Heart left ventricle (tissue), 16 donors: ENCODE measurements around the gene SLC2A4RG. TPM values are rescaled to one million over a fixed set of nuclear protein-coding genes. Genes with fewer than 3 reads are reported as not detected.

Experiments
- ATAC-seq, 4 donors: fragments of 200-7000 bp; cut with Tn5 transposase; one replicate each; pipeline ENCODE4 v1.9.1; 2020 to 2022; ENCODE audit warnings: moderate library complexity in 4 of 4, mild to moderate bottlenecking in 3 of 4, moderate number of reproducible peaks in 1 of 4
- DNase-seq, 5 donors: peaks; one replicate each; pipeline ENCODE4 v3.0.0-alpha.2; 2020
- H3K27ac ChIP-seq, 12 donors: fragments of 200-600 bp; sonication (generic) in 4 of 12; one replicate each; pipeline versions ENCODE4 v1.5.0 to v1.8.0; 2016 to 2022; ENCODE audit warnings: mild to moderate bottlenecking in 2 of 12
- H3K27me3 ChIP-seq, 9 donors: fragments of 200-600 bp; sonication (generic) in 2 of 9; one replicate each; pipeline versions ENCODE4 v1.5.1 to v1.8.0; 2016 to 2022; ENCODE audit warnings: mild to moderate bottlenecking in 3 of 9
- H3K36me3 ChIP-seq, 9 donors: fragments of 200-600 bp; sonication (generic) in 2 of 9; one replicate each; pipeline versions ENCODE4 v1.5.0 to v1.8.0; 2018 to 2022; ENCODE audit warnings: mild to moderate bottlenecking in 2 of 9
- H3K4me1 ChIP-seq, 12 donors: fragments of 200-600 bp; sonication (generic) in 4 of 12; one replicate each; pipeline versions ENCODE4 v1.5.0 to v1.8.0; 2016 to 2022; ENCODE audit warnings: mild to moderate bottlenecking in 3 of 12
- H3K4me3 ChIP-seq, 12 donors: fragments of 200-600 bp; sonication (generic) in 4 of 12; one replicate each; pipeline versions ENCODE4 v1.5.0 to v1.8.0; 2017 to 2022; ENCODE audit warnings: mild to moderate bottlenecking in 9 of 12, moderate library complexity in 4 of 12
- H3K9me3 ChIP-seq, 12 donors: fragments of 200-600 bp; sonication (generic) in 4 of 12; one replicate each; pipeline versions ENCODE4 v1.5.0 to v1.8.0; 2016 to 2022; ENCODE audit warnings: mild to moderate bottlenecking in 1 of 12
- POLR2A ChIP-seq, 2 donors: fragments of 450-650 bp; IDR thresholded peaks; one replicate each; pipeline ENCODE4 v1.6.1; 2017; ENCODE audit warnings: antibody characterized with exemption in 2 of 2, mild to moderate bottlenecking in 2 of 2, moderate library complexity in 2 of 2
- WGBS, 4 donors: extraction: QIAGEN DNeasy Blood & Tissue Kit in 2 of 4; methylation state at CpG; one replicate each; pipeline versions ENCODE4 v1.1.5 to v1.1.7; 2013 to 2018; 5-methylcytosine and 5-hydroxymethylcytosine counted together
- intact Hi-C, 10 donors: fragments of 100-400 bp; cut with DNase I; formaldehyde crosslinking; loops; one replicate each; pipeline versions ENCODE4 v1.11.1 to v1.14.2; 2022
- polyA plus RNA-seq, 2 donors: library from polyadenylated mRNA; stranded (reverse); fragments of 200-250 nt; gene quantifications; one replicate each; pipeline ENCODE4 v1.2.3, GENCODE V29; 2013
- total RNA-seq, 9 donors: library from RNA; depleted of rRNA in 2 of 9; stranded (reverse); fragments of >200 nt in 2 of 9; fragmentation: NEBNext Ultra II Directional in 3 of 9; extraction: Animal tissue kit (Norgen Biotek cat#: 25700) in 3 of 9; gene quantifications; one replicate each; pipeline versions ENCODE4 v1.1.0 to v1.2.4, GENCODE V29; 2016 to 2023
- TF ChIP-seq, protein P1 (sequence below), 12 donors: fragments of 200-600 bp; sonication (generic) in 4 of 12; IDR thresholded peaks; one replicate each; pipeline versions ENCODE4 v1.5.0 to v1.8.0; 2018 to 2022; ENCODE audit warnings: antibody characterized with exemption in 12 of 12, mild to moderate bottlenecking in 5 of 12
- donor health status: ischemic (EF 13 %, LVEDD 7.1; RV severe dilation, severe dysfunction).
- donor health status: healthy with polysubstance abuse.
- donor health status: DM: no; HTN: yes; CAD: no.
- donor health status: DM: no; HTN: no; CAD: no.
- donor health status: ischemic (EF 25% LVEDD 6.9; RV normal size, moderate dysfunction).
- donor health status: ischemic (EF 25% LVEDD 5.7; RV mildly dilated, moderate dysfunction).
- donor health status: healthy.
- donor health status: DM: yes; HTN: yes; CAD: no.
- donor health status: ischemic (EF 35%, LVEDD 5.7; RV mildly dilated, moderate dysfunction).
- donor health status: nonischemic (EF 11% LVEDD 7.7; RV severe dilation, severe dysfunction).
- donor health status: DM: yes; HTN: yes; CAD: no.
- donor health status: PGD.
- donor health status: ischemic (EF 29% LVEDD 5.4; RV normal size, mild dysfunction).
- donor health status: nonischemic (EF 23%, LVEDD 6.1; RV moderate dilation, normal function).

Gene SLC2A4RG
- total and polyA plus RNA-seq, 11 donors: 18.3 to 82.5 (median 70.7) TPM

- intact Hi-C loops: loop anchor here in 4 of 10 donors (10.0 kb wide), 1 partner anchor 191 kb away; the partner anchor contains the start of gene SAMD10 (in 4 of the 4)
- H3K4me3 ChIP-seq: no peak overlapping the region
- DNase-seq (peak in 1 of 5 donors; percentile 26), ATAC-seq (no peak)
- H3K4me1 ChIP-seq: peaks cover 4 to 38% (median 28%) of the 10 kb centered on the region in 12 donors
- H3K27ac ChIP-seq: no peak overlapping the region
- TF ChIP-seq, protein P1, sequence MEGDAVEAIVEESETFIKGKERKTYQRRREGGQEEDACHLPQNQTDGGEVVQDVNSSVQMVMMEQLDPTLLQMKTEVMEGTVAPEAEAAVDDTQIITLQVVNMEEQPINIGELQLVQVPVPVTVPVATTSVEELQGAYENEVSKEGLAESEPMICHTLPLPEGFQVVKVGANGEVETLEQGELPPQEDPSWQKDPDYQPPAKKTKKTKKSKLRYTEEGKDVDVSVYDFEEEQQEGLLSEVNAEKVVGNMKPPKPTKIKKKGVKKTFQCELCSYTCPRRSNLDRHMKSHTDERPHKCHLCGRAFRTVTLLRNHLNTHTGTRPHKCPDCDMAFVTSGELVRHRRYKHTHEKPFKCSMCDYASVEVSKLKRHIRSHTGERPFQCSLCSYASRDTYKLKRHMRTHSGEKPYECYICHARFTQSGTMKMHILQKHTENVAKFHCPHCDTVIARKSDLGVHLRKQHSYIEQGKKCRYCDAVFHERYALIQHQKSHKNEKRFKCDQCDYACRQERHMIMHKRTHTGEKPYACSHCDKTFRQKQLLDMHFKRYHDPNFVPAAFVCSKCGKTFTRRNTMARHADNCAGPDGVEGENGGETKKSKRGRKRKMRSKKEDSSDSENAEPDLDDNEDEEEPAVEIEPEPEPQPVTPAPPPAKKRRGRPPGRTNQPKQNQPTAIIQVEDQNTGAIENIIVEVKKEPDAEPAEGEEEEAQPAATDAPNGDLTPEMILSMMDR (IDR thresholded peaks at IDR 0.05): no peak
- TF ChIP-seq POLR2A (IDR thresholded peaks at IDR 0.05): no peak
- 73 to 85% (median 78%) methylated on average over 11 to 16 of the region's 16 CpGs for WGBS, 4 donors
- no peaks in the 10 kb centered on the region for H3K9me3 ChIP-seq
- H3K27me3 ChIP-seq: no peaks in the 10 kb centered on the region
- H3K36me3 ChIP-seq: peaks cover 0 to 18% (median 0%) of the 10 kb centered on the region in 9 donors
Observed at GRCh38 chr20:63783970-63784369, 44.4 kb downstream of the SLC2A4RG start.

DNA sequence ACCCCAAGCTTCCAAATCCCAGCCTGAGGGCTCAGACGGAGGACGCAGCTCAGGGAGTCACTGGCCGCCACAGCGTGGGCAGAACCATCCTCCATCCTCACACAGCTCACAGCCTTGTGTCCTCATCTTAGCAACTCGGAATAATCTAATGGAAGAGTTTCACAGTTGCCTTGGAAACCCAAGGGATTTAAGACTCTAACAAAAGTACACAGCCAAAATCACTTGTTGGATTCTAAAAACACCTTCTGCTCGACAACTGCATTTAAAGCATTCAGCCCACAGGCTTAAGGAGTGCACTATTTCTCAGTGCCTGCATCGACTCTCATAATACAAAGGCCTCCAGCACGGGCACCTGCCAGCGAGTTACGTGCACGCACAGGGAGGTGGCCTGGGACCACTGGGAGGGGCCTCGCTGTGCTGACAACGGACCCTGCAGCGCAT, 46.1 kb downstream of the SLC2A4RG start:
- DNase-seq (peak in 1 of 5 donors; percentile 8), ATAC-seq (no peak)
- Histone ChIP-seq H3K27me3 (no peaks in the 10 kb centered on the region), H3K36me3 (peaks cover 0 to 36% (median 16%) of the 10 kb centered on the region in 9 donors), H3K4me3 (no peak overlapping the region), H3K9me3 (no peaks in the 10 kb centered on the region), H3K27ac (peak overlapping the region in 6 of 12 donors; percentile 76 to 93 (median 86)), H3K4me1 (peaks cover 4 to 50% (median 39%) of the 10 kb centered on the region in 12 donors)
- no peak for TF ChIP-seq POLR2A (IDR thresholded peaks at IDR 0.05)
- TF ChIP-seq, protein P1 (IDR thresholded peaks at IDR 0.05): no peak
- WGBS, 4 donors: 56 to 66% (median 62%) methylated on average over 12 to 14 of the region's 14 CpGs
- intact Hi-C loops: loop anchor here (2.0 to 10.0 kb wide), 6 partner anchors 42 to 189 kb away; partner anchors contain the start of genes ABHD16B (in 5 of the 10), SAMD10 (in 4 of the 10), TPD52L2 (in 4 of the 10) and ZBTB46 (in 1 of the 10)

- Histone ChIP-seq H3K36me3 (peaks cover 0 to 36% (median 17%) of the 10 kb centered on the region in 9 donors), H3K9me3 (no peaks in the 10 kb centered on the region), H3K4me1 (peaks cover 4 to 64% (median 54%) of the 10 kb centered on the region in 12 donors), H3K27me3 (no peaks in the 10 kb centered on the region), H3K4me3 (peak overlapping the region in 7 of 12 donors; percentile 6 to 38 (median 24)), H3K27ac (peak overlapping the region; percentile 60 to 98 (median 85))
- ATAC-seq: peak; percentile 89 to 94 (median 93)
- intact Hi-C loops: loop anchor here (2.0 to 10.0 kb wide), 6 partner anchors 40 to 187 kb away; partner anchors contain the start of genes ABHD16B (in 5 of the 10), SAMD10 (in 4 of the 10), TPD52L2 (in 4 of the 10) and ZBTB46 (in 1 of the 10)
- TF ChIP-seq, protein P1 (IDR thresholded peaks at IDR 0.05): no peak
- peak in 1 of 2 donors; percentile 16 for TF ChIP-seq POLR2A (IDR thresholded peaks at IDR 0.05)
- 40 to 60% (median 54%) methylated on average over 11 of the region's 11 CpGs for WGBS, 4 donors
- DNase-seq: peak; percentile 59 to 88 (median 66)
Observed at GRCh38 chr20:63787302-63787701, 47.7 kb downstream of the SLC2A4RG start.

DNA sequence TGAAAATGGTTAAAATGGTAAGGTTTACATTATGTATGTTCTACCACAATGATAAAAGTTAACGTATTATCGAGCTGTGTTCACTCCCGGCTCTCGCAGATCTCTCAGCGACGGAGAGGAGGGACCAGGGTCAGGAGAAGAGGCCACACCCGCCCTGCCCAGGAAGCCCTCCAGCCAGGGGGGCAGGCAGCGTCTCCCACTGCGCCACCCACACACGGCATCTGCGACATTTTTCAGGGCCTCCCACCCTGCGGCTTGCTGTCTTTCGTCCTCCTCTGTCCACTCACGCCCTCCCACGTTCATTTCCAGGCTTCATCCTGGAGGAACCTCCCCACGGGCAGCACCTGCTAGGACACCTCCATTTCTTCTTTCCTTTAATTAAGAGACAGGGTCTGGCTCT, 48.2 kb downstream of the SLC2A4RG start:
- DNase-seq (peak in 1 of 5 donors; percentile 48), ATAC-seq (peak; percentile 7 to 32 (median 21))
- Histone ChIP-seq H3K9me3 (no peaks in the 10 kb centered on the region), H3K36me3 (peaks cover 0 to 36% (median 17%) of the 10 kb centered on the region in 9 donors), H3K27ac (peak overlapping the region; percentile 54 to 98 (median 85)), H3K27me3 (no peaks in the 10 kb centered on the region), H3K4me3 (peak overlapping the region in 8 of 12 donors; percentile 6 to 38 (median 18)), H3K4me1 (peaks cover 4 to 68% (median 55%) of the 10 kb centered on the region in 12 donors)
- 31 to 35% (median 34%) methylated on average over 16 of the region's 16 CpGs for WGBS, 4 donors
- TF ChIP-seq, protein P1 (IDR thresholded peaks at IDR 0.05): no peak
- intact Hi-C loops: loop anchor here (2.0 to 10.0 kb wide), 6 partner anchors 40 to 187 kb away; partner anchors contain the start of genes ABHD16B (in 5 of the 10), SAMD10 (in 4 of the 10), TPD52L2 (in 4 of the 10) and ZBTB46 (in 1 of the 10)
